ENCODE results near the gene SDK1. TPM values are rescaled to one million over a fixed set of nuclear protein-coding genes. Genes with fewer than 3 reads are reported as not detected.

The SDK1 gene
- total and polyA plus RNA-seq, 10 of the 15 experiments (the other 5 are each of a cell fraction or from before 2014, with no cell fraction given), result 0.14 to 0.33 TPM; not detected in 8

DNA sequence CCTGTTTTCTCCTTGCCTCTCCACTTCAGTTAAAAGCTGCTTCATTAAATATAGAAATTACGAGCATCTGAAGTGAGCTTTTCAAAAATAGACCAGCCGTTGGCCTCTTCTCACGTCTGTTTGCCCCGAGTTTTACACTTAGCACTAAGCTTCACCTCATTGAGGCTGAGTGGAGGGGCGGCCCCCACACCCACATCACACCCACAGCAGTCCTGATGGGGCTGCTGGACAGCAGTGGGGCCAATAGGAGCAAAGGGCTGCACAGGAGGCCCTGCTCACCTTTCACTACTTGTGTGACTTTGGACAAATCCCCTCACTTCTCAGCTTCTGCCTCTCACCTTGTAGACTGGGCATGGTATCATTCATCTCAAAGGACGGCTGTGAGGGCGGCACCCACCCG is 677.8 kb downstream of the SDK1 start (continued):
- TF ChIP-seq ZZZ3 (IDR thresholded peaks at IDR 0.05; ENCODE audit: control insufficient read depth, insufficient read length, low read depth) (no peak), FOS (IDR thresholded peaks at IDR 0.05; ENCODE audit: borderline replicate concordance, extremely low read depth, insufficient read length) (no peak)

DNA sequence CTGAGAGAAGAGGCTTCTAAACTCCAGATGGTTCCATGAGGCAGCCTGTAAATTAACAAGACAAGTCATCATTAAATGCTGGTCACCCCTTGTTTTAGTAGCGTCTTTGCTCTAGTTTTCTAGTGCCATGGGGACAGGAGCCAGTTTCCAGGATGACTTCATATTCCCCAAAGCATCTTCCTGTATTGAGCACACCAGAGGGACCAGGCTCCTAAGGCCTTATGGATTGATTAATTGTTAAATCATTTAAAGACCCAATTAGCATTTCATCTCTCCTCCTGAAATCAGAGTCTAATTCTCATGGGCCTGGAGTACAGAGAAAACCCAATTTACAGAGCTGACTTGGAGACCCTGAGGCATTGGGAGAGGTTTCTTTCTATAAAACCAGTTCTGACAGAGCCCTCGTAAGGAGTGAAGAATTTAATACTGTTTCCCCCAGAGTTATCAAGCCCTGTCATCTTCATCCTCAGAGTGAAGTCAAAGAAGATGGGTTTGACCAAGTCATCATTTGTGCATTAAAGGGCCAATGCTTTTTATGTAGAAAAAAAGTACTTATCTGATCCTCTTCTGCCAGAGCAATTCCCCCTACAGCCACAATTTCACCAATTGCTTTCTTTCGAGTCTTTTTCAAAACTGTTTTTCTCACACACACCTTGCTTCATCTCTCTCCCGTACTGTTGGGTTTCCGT is 678.7 kb downstream of the SDK1 start:
- ATAC-seq, result no peak
- no peak for DNase-seq (ENCODE audit: low read depth, low spot score)
- Histone ChIP-seq H4K20me1 (ENCODE audit: control insufficient read depth, insufficient read depth) (no peaks in the 10 kb centered on the region), H3K79me2 (ENCODE audit: control insufficient read depth, insufficient read depth, low read length) (no peaks in the 10 kb centered on the region), H3K4me3 (no peak overlapping the region), H3K36me3 (ENCODE audit: control insufficient read depth in 2 of 2, insufficient read depth in 2 of 2, low read length in 1 of 2) (no peaks in the 10 kb centered on the region), H3K27me3 (replicated peaks in 1 of 2; ENCODE audit: control insufficient read depth in 2 of 2, insufficient read depth in 2 of 2, low read length in 1 of 2) (no peaks in the 10 kb centered on the region), H2AFZ (ENCODE audit: control insufficient read depth, low read depth, low read length) (no peak overlapping the region), H3K4me2 (ENCODE audit: control insufficient read depth, insufficient read depth) (no peak overlapping the region), H3K27ac (ENCODE audit: control insufficient read depth, insufficient read depth) (no peak overlapping the region), H3K4me1 (ENCODE audit: control insufficient read depth, insufficient read depth, low read length) (no peaks in the 10 kb centered on the region), H3K9me3 (replicated peaks; ENCODE audit: control insufficient read depth, insufficient read depth, low read length) (peaks cover 2% of the 10 kb centered on the region; the same call in 1 of the 3 replicates), H3K9ac (ENCODE audit: control insufficient read depth, insufficient read depth, low read length) (no peak overlapping the region)
- ChIA-PET RAD21 (ENCODE audit: unreplicated experiment) (no interaction called here), POLR2A (no interaction called here), SMC1A (ENCODE audit: uncharacterized antibody, unreplicated experiment) (no interaction called here), CTCF (no interaction called here)
- FAIRE-seq, result no peak
- intact Hi-C loops (cut with micrococcal nuclease; ENCODE audit: unreplicated experiment) (no loop called here), in situ Hi-C loops (cut with MboI) (no loop called here)
- BruUV-seq (replicated peaks), result no TSS peak
- 32% methylated on average over 5 of the region's 5 CpGs for WGBS (ENCODE audit: insufficient coverage, insufficient replicate concordance, low lambda C conversion rate, missing lambda C conversion rate)
- TF ChIP-seq TARDBP (IDR thresholded peaks at IDR 0.05; ENCODE audit: borderline replicate concordance), result no peak
- TF ChIP-seq SUZ12 (IDR thresholded peaks at IDR 0.05; ENCODE audit: unreplicated experiment), result no peak
- TF ChIP-seq POLR2AphosphoS2 (IDR thresholded peaks at IDR 0.05; ENCODE audit: low read depth, low read length), result no peak
- no peak for TF ChIP-seq LARP7 (IDR thresholded peaks at IDR 0.05)
- no peak for TF ChIP-seq SRF (IDR thresholded peaks at IDR 0.05; ENCODE audit: low read depth in 2 of 2, low read length in 2 of 2)
- TF ChIP-seq ZNF207 (IDR thresholded peaks at IDR 0.05; ENCODE audit: borderline replicate concordance), result no peak
- no peak for TF ChIP-seq STAT1 (conservative IDR thresholded peaks at IDR 0.05)
- no peak for TF ChIP-seq GABPA (IDR thresholded peaks at IDR 0.05; ENCODE audit: low read depth)
- TF ChIP-seq KLF5 (IDR thresholded peaks at IDR 0.05; ENCODE audit: partially characterized antibody), result no peak
- TF ChIP-seq, protein P1, sequence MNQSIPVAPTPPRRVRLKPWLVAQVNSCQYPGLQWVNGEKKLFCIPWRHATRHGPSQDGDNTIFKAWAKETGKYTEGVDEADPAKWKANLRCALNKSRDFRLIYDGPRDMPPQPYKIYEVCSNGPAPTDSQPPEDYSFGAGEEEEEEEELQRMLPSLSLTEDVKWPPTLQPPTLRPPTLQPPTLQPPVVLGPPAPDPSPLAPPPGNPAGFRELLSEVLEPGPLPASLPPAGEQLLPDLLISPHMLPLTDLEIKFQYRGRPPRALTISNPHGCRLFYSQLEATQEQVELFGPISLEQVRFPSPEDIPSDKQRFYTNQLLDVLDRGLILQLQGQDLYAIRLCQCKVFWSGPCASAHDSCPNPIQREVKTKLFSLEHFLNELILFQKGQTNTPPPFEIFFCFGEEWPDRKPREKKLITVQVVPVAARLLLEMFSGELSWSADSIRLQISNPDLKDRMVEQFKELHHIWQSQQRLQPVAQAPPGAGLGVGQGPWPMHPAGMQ (IDR thresholded peaks at IDR 0.05; ENCODE audit: borderline replicate concordance), result no peak
- TF ChIP-seq, protein P2, sequence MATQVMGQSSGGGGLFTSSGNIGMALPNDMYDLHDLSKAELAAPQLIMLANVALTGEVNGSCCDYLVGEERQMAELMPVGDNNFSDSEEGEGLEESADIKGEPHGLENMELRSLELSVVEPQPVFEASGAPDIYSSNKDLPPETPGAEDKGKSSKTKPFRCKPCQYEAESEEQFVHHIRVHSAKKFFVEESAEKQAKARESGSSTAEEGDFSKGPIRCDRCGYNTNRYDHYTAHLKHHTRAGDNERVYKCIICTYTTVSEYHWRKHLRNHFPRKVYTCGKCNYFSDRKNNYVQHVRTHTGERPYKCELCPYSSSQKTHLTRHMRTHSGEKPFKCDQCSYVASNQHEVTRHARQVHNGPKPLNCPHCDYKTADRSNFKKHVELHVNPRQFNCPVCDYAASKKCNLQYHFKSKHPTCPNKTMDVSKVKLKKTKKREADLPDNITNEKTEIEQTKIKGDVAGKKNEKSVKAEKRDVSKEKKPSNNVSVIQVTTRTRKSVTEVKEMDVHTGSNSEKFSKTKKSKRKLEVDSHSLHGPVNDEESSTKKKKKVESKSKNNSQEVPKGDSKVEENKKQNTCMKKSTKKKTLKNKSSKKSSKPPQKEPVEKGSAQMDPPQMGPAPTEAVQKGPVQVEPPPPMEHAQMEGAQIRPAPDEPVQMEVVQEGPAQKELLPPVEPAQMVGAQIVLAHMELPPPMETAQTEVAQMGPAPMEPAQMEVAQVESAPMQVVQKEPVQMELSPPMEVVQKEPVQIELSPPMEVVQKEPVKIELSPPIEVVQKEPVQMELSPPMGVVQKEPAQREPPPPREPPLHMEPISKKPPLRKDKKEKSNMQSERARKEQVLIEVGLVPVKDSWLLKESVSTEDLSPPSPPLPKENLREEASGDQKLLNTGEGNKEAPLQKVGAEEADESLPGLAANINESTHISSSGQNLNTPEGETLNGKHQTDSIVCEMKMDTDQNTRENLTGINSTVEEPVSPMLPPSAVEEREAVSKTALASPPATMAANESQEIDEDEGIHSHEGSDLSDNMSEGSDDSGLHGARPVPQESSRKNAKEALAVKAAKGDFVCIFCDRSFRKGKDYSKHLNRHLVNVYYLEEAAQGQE (IDR thresholded peaks at IDR 0.05; ENCODE audit: low read depth, low read length), result no peak
- no peak for TF ChIP-seq YBX1 (IDR thresholded peaks at IDR 0.05)
- TF ChIP-seq, protein P3, sequence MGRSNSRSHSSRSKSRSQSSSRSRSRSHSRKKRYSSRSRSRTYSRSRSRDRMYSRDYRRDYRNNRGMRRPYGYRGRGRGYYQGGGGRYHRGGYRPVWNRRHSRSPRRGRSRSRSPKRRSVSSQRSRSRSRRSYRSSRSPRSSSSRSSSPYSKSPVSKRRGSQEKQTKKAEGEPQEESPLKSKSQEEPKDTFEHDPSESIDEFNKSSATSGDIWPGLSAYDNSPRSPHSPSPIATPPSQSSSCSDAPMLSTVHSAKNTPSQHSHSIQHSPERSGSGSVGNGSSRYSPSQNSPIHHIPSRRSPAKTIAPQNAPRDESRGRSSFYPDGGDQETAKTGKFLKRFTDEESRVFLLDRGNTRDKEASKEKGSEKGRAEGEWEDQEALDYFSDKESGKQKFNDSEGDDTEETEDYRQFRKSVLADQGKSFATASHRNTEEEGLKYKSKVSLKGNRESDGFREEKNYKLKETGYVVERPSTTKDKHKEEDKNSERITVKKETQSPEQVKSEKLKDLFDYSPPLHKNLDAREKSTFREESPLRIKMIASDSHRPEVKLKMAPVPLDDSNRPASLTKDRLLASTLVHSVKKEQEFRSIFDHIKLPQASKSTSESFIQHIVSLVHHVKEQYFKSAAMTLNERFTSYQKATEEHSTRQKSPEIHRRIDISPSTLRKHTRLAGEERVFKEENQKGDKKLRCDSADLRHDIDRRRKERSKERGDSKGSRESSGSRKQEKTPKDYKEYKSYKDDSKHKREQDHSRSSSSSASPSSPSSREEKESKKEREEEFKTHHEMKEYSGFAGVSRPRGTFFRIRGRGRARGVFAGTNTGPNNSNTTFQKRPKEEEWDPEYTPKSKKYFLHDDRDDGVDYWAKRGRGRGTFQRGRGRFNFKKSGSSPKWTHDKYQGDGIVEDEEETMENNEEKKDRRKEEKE (IDR thresholded peaks at IDR 0.05), result no peak

All from GM12878 (cell line).